IMR-90 (cell line): ENCODE measurements around the gene PAWR. TPM values are rescaled to one million over a fixed set of nuclear protein-coding genes. Genes with fewer than 3 reads are reported as not detected.

Experiments
- ATAC-seq: fragments of 200-7000 bp; cut with Tn5 transposase; 2 replicates; pipeline ENCODE4 v1.9.1; 2020; ENCODE audit warnings: low read depth, mild to moderate bottlenecking, moderate library complexity
- BruUV-seq: library from RNA; stranded (reverse); fragments of 400-500 nt; replicated peaks from 2 replicates; lab custom pipeline; 2021; lab: Mats Ljungman, UMichigan
- CTCF ChIA-PET: fragments of 300-600 bp; formaldehyde crosslinking; extraction: SDS; loops from one replicate; lab custom pipeline; 2021; ENCODE audit warnings: antibody characterized with exemption; lab: Yijun Ruan, JAX
- POLR2A ChIA-PET: fragments of 300-600 bp; sonication (Branson Sonifier 250); formaldehyde crosslinking; loops from one replicate; lab custom pipeline; 2022; ENCODE audit warnings: antibody characterized with exemption; ENCODE audit not compliant: unreplicated experiment; lab: Charles Lee
- DNase-seq: peaks from one replicate; pipeline ENCODE4 v3.0.0; 2013
- H2AFZ ChIP-seq: replicated peaks from 2 replicates; pipeline ENCODE3; 2013; ENCODE audit warnings: low read length, mild to moderate bottlenecking; ENCODE audit not compliant: poor library complexity
- H2AK5ac ChIP-seq: 2 replicates; pipeline ENCODE4 v1.6.1; 2013; ENCODE audit warnings: low read depth, low read length, inconsistent platforms
- H2AK9ac ChIP-seq: replicated peaks from 2 replicates; pipeline ENCODE3; 2013; ENCODE audit warnings: mild to moderate bottlenecking, low read depth, low read length, moderate library complexity; ENCODE audit not compliant: poor library complexity
- H2BK120ac ChIP-seq: 2 replicates; pipeline ENCODE4 v1.6.1; 2013; ENCODE audit warnings: low read depth, low read length, inconsistent platforms
- H2BK15ac ChIP-seq: 3 replicates; pipeline ENCODE4 v1.6.1; 2013; ENCODE audit warnings: low read depth, low read length, inconsistent platforms
- H2BK20ac ChIP-seq: 2 replicates; pipeline ENCODE4 v1.6.1; 2013; ENCODE audit warnings: low read depth, mild to moderate bottlenecking, inconsistent platforms, low read length, moderate library complexity
- H2BK5ac ChIP-seq: 2 replicates; pipeline ENCODE4 v1.6.1; 2013; ENCODE audit warnings: mild to moderate bottlenecking, low read depth, low read length, inconsistent platforms; ENCODE audit not compliant: poor library complexity, severe bottlenecking
- H3K14ac ChIP-seq: replicated peaks from 2 replicates; pipeline ENCODE4 v1.6.1; 2013; ENCODE audit warnings: low read depth, low read length, inconsistent platforms
- H3K18ac ChIP-seq: 2 replicates; pipeline ENCODE4 v1.6.1; 2013; ENCODE audit warnings: low read depth, low read length, control low read depth
- H3K23ac ChIP-seq: 2 replicates; pipeline ENCODE4 v1.6.1; 2013; ENCODE audit warnings: low read depth, low read length, inconsistent platforms
- H3K27ac ChIP-seq: 2 replicates; pipeline ENCODE4 v1.5.1; 2013; ENCODE audit warnings: mild to moderate bottlenecking, control low read depth, low read length; ENCODE audit not compliant: insufficient read depth
- H3K27me3 ChIP-seq: 2 replicates; pipeline ENCODE4 v1.6.1; 2013; ENCODE audit warnings: low read length; ENCODE audit not compliant: control insufficient read depth, insufficient read depth
- H3K36me3 ChIP-seq: 2 replicates; pipeline ENCODE4 v1.6.1; 2013; ENCODE audit warnings: low read length, mixed read lengths; ENCODE audit not compliant: control insufficient read depth, insufficient read depth
- H3K4ac ChIP-seq: 2 replicates; pipeline ENCODE4 v1.6.1; 2013; ENCODE audit warnings: low read depth, low read length, inconsistent platforms
- H3K4me1 ChIP-seq: 2 replicates; pipeline ENCODE4 v1.6.1; 2013; ENCODE audit warnings: low read length, mixed read lengths; ENCODE audit not compliant: control insufficient read depth, insufficient read depth
- H3K4me2 ChIP-seq: 2 replicates; pipeline ENCODE4 v1.6.1; 2013; ENCODE audit warnings: low read depth, mild to moderate bottlenecking, control low read depth, low read length, moderate library complexity
- H3K4me3 ChIP-seq: 2 replicates; pipeline ENCODE4 v1.5.1; 2013; ENCODE audit warnings: low read depth, mild to moderate bottlenecking, control low read depth, low read length, moderate library complexity; ENCODE audit not compliant: insufficient read depth
- H3K56ac ChIP-seq: 2 replicates; pipeline ENCODE4 v1.6.1; 2013; ENCODE audit warnings: low read length, inconsistent platforms; ENCODE audit not compliant: insufficient read depth; ENCODE audit errors: extremely low read depth
- H3K79me1 ChIP-seq, 2 experiments: 2 replicates each; pipeline ENCODE4 v1.6.1; 2013; ENCODE audit warnings: low read length in 2 of 2, inconsistent platforms in 1 of 2, low read depth in 1 of 2
- H3K9ac ChIP-seq: 2 replicates; pipeline ENCODE4 v1.6.1; 2013; ENCODE audit warnings: low read depth, low read length, control low read depth
- H3K9me1 ChIP-seq: 2 replicates; pipeline ENCODE4 v1.6.1; 2013; ENCODE audit warnings: low read length, inconsistent platforms; ENCODE audit not compliant: insufficient read depth
- H3K9me3 ChIP-seq: 2 replicates; pipeline ENCODE4 v1.6.1; 2013; ENCODE audit warnings: low read length; ENCODE audit not compliant: control insufficient read depth, insufficient read depth
- H4K20me1 ChIP-seq: 2 replicates; pipeline ENCODE4 v1.6.1; 2013; ENCODE audit warnings: low read length, inconsistent platforms; ENCODE audit not compliant: insufficient read depth
- H4K5ac ChIP-seq: 2 replicates; pipeline ENCODE4 v1.6.1; 2013; ENCODE audit warnings: mild to moderate bottlenecking, low read depth, low read length, control low read depth
- H4K8ac ChIP-seq, 2 experiments: 2 replicates each; pipeline ENCODE4 v1.6.1; 2013; ENCODE audit warnings: low read depth in 2 of 2, low read length in 2 of 2, control low read depth in 1 of 2, inconsistent platforms in 1 of 2
- H4K91ac ChIP-seq: 2 replicates; pipeline ENCODE4 v1.6.1; 2013; ENCODE audit warnings: low read depth, low read length, inconsistent platforms; ENCODE audit not compliant: insufficient read depth
- BHLHE40 ChIP-seq: fragments of 150-350 bp; IDR thresholded peaks from 2 replicates; pipeline ENCODE4 v1.6.1; 2016; ENCODE audit warnings: mild to moderate bottlenecking, low read depth, low read length
- CHD1 ChIP-seq: IDR thresholded peaks from 2 replicates; pipeline ENCODE4 v1.6.1; 2012; ENCODE audit warnings: low read depth, low read length, improper control_type of control experiment
- FOS ChIP-seq: fragments of 150-350 bp; IDR thresholded peaks from 2 replicates; pipeline ENCODE4 v1.6.1; 2016; ENCODE audit warnings: low read depth, low read length
- MAZ ChIP-seq: IDR thresholded peaks from 2 replicates; pipeline ENCODE4 v1.6.1; 2012; ENCODE audit warnings: low read depth, mild to moderate bottlenecking, low read length, improper control_type of control experiment, moderate library complexity, borderline replicate concordance
- MXI1 ChIP-seq: IDR thresholded peaks from 2 replicates; pipeline ENCODE4 v1.6.1; 2012; ENCODE audit warnings: low read depth, mild to moderate bottlenecking, low read length, moderate library complexity, borderline replicate concordance
- RAD21 ChIP-seq: IDR thresholded peaks from 2 replicates; pipeline ENCODE4 v1.6.1; 2012; ENCODE audit warnings: low read length, improper control_type of control experiment
- RCOR1 ChIP-seq: IDR thresholded peaks from 2 replicates; pipeline ENCODE4 v1.6.1; 2012; ENCODE audit warnings: mild to moderate bottlenecking, low read length, improper control_type of control experiment; ENCODE audit not compliant: insufficient replicate concordance
- SMC3 ChIP-seq: fragments of 150-350 bp; IDR thresholded peaks from 2 replicates; pipeline ENCODE4 v1.6.1; 2016; ENCODE audit warnings: low read depth, mild to moderate bottlenecking, antibody characterized with exemption, low read length, moderate library complexity
- USF2 ChIP-seq: fragments of 150-350 bp; IDR thresholded peaks from 2 replicates; pipeline ENCODE4 v1.6.1; 2017; ENCODE audit warnings: mild to moderate bottlenecking, antibody characterized with exemption, low read length, low read depth
- WGBS, 2 experiments: methylation state at CpG; one replicate each; pipeline versions ENCODE4 v1.1.5 to v1.1.7; 2013; ENCODE audit warnings: missing lambda C conversion rate in 2 of 2; ENCODE audit not compliant: insufficient read length in 1 of 2; ENCODE audit errors: extremely low coverage in 2 of 2; 5-methylcytosine and 5-hydroxymethylcytosine counted together
- dilution Hi-C: fragments of 300-500 bp; cut with HindIII; formaldehyde crosslinking; loops from one replicate; pipeline ENCODE4 v1.14.3; 2018; ENCODE audit warnings: low sequenced_read_pairs; ENCODE audit not compliant: unreplicated experiment
- in situ Hi-C: fragments of 300-500 bp; cut with MboI; formaldehyde crosslinking; loops from 3 replicates; pipeline ENCODE4 v1.14.3; 2019; ENCODE audit warnings: low sequenced_read_pairs, inconsistent platforms, mixed read lengths
- intact Hi-C: fragments of 100-400 bp; cut with micrococcal nuclease; formaldehyde crosslinking; loops from 2 replicates; pipeline ENCODE4 v1.10.0; 2022
- polyA plus RNA-seq, 3 experiments: library from polyadenylated mRNA; depleted of rRNA; stranded (reverse); fragments of >200 nt; gene quantifications; 2 replicates each; pipeline ENCODE4 v1.2.3, GENCODE V29; 2012; ENCODE audit warnings: low replicate concordance in 1 of 3
- total RNA-seq: library from RNA; depleted of rRNA; stranded (reverse); fragments of >200 nt; gene quantifications from 2 replicates; pipeline ENCODE4 v1.2.3, GENCODE V29; 2012

Gene PAWR
- total and polyA plus RNA-seq, 2 of the 4 experiments (the other 2 are of a cell fraction), result 13.2 to 13.6 TPM

- ATAC-seq (peak; percentile 72), DNase-seq (peak; percentile 24)
- Histone ChIP-seq H4K20me1 (no peaks in the 10 kb centered on the region), H2AFZ (no peak overlapping the region), H3K27ac (no peak overlapping the region), H2BK120ac (no peak overlapping the region; the same call in 1 of the 2 replicates), H3K27me3 (no peaks in the 10 kb centered on the region), H3K4me2 (no peak overlapping the region), H3K4ac (no peak overlapping the region), H3K79me1 (peaks cover 11% of the 10 kb centered on the region in 2 experiments; a peak in 2 of 4 replicates), H3K4me1 (no peaks in the 10 kb centered on the region; the same call in 1 of the 2 replicates), H2AK5ac (no peak overlapping the region), H3K9me1 (0 out of 2 replicates have a peak, but pooled peaks cover 3% of the 10 kb centered on the region), H3K4me3 (no peak overlapping the region), H3K18ac (no peak overlapping the region), H3K14ac (no peak overlapping the region), H2AK9ac (no peak overlapping the region), H4K8ac (peak overlapping the region in 1 of 2 experiments; percentile 4; a peak in 1 of 4 replicates), H2BK5ac (peak overlapping the region; percentile 64), H2BK20ac (no peak overlapping the region), H3K9ac (no peak overlapping the region), H3K9me3 (peaks cover under 1% of the 10 kb centered on the region; the same call in 1 of the 2 replicates), H3K23ac (no peak overlapping the region), H4K5ac (no peak overlapping the region), H3K36me3 (peaks cover 1% of the 10 kb centered on the region; the same call in 1 of the 2 replicates), H3K56ac (no peak overlapping the region), H4K91ac (no peak overlapping the region), H2BK15ac (0 out of 3 replicates have a peak overlapping the region, but pooled peaks have one; percentile 3)
- ChIA-PET POLR2A (interaction anchor here (1.0 kb wide), 1 partner anchor 123 kb away, joined by 3 read pairs; no protein-coding TSS in a partner anchor), CTCF (interaction anchor here (0.6 kb wide), 2 partner anchors 8 to 1442 kb away, joined by 3 read pairs; no protein-coding TSS in a partner anchor)
- dilution Hi-C loops (no loop called here), in situ Hi-C loops (no loop called here), intact Hi-C loops (no loop called here)
- TF ChIP-seq FOS (no peak), CHD1 (no peak), RAD21 (no peak), BHLHE40 (no peak), RCOR1 (no peak), USF2 (no peak), MXI1 (no peak), SMC3 (no peak), MAZ (no peak)
- no CpG with 5 or more reads among the region's 4 CpGs for WGBS, 2 experiments
- BruUV-seq, result no TSS peak
Observed at GRCh38 chr12:79566452-79567174, 124.2 kb downstream of the PAWR start.
